HG02938 (cell line): ENCODE results near the gene OXTR.

Experiments
- ATAC-seq: cut with Tn5 transposase; IDR thresholded peaks from one replicate; pipeline ENCODE4 v1.9.1; 2021; ENCODE audit warnings: mild to moderate bottlenecking, moderate library complexity; ENCODE audit not compliant: unreplicated experiment

OXTR gene

DNA sequence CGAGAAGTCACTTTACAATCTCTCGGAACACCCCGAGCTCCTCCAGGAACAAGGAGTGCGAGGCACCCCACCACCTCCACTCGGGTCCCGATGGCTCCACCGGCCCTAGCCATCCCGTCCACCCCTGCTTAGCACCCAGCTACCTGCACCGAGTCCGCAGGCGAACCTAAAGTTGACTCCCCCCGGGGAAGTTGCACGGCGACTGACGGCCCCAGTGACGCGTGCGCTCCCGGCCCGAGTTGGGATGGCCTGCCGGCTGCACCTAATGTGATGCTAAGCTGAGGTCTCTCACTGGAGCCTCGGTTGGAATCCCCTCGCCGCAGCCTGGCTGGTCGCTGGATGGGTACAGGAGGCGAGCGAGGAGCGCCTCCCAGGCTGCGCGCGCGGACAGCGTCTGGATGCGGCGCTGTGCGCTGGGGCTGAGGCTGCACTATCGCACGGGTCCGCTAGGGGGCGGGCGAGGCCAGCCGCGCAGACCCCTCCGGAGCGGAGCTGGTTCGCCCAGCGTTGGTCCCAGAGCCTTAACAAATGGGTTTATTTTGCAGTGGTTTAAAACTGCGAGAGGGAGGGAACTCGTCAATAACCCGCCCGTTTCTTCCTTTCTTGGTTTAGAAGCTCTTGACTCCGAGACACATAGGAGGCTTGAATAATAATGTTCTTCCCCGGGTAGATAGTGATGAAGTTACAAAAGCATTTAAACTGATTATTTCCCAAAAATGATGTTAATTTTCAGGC lies at the start of gene OXTR:
TSS of gene OXTR (minus strand) at position 526 of the 735 bp plus-strand sequence. CDS start 1,426 bp downstream, outside the sequence.
- peak; percentile 57 for ATAC-seq

DNA sequence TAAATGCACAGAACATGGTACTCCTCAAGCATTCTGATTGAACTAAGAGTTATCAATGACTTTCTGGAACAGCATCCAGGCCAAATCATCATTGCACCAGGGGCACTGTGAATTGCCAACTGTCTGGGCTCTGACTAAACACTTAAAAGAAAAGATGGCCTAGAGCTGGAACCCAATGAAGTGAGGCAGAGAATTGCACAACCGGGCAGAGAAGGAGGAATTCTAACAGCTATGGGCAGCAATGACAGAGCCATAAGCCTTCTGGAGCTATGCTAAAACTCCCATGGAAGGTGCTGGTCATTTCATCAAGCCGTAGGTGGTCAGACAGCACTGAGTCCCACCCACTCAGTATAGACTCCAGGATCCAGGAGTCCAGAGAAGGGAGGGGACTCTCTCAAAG lies 48.1 kb upstream of the OXTR start:
- ATAC-seq, result no peak

DNA sequence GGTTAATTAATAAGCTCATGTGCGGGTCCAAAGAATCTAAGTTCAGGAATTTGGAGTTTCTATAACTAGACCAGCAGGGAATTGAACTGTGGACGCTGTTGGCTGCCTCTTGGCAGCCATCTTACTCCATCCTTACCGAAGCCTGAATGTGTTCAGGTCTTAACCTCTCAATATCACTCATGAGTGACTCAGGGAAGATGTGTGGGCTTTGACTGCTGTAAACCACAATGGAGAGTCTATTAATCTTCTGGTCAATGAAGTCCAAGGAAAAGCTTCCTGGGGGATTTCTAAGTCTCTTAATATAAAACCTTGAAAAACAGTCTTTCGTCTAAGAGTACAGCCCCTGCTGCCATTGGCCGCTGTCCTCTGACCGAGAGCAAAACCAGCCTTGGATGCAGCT lies 46.7 kb upstream of the OXTR start:
- ATAC-seq, result no peak

DNA sequence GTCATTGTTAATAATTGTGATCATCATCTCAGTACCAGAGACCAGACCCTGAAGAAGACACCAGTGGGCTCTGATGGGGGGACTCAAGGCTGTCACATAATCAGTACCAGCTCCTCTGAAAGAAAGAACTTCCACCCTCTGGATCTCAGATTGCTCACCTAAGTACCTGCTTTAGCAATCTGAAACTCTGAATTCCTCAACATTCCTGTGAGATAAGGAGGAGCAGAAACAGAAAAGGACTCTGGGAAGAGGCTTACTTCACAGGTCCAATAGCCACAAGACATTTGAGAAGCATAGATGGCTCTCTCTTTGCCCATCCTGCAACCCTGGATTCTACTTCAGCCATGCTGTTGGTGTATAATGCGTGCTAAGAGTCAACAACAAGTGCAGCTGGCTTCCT lies 44.0 kb upstream of the OXTR start:
- no peak for ATAC-seq

DNA sequence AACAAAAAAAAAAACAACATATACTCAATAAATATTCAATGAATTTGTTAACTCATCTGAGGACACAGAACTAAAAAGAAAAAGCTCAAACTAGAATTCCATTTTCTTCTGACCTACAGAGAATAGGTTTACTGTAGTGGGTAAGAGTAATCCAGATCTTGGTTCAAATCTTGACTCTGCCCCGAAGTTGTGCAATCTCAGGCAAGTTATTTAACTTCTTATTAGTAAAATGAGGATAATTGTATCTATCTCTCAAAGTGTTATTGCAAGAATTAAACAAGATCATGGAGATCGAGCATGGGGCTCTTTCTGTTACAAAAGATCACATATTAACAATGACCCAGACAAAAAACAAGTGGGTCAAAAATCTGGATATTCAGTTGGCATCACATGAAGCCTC lies 41.1 kb upstream of the OXTR start:
- no peak for ATAC-seq

DNA sequence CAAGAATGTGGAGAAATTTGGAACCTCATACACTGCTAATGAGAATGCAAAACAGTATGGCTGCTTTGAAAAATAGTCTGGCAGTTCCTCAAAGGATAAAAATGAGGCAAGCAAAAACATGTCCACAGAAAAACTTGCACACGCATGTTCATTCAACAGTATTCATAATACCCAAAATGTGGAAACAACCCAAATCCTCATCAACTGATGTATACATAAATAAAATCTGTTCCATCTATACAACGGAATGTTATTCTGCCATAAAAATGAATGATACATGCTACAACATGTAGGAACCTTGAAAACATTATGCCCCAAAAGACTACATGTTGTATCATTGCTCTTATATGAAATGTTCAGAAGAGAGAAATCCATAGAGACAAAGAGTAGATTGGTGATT lies 36.4 kb upstream of the OXTR start:
- ATAC-seq, result no peak

DNA sequence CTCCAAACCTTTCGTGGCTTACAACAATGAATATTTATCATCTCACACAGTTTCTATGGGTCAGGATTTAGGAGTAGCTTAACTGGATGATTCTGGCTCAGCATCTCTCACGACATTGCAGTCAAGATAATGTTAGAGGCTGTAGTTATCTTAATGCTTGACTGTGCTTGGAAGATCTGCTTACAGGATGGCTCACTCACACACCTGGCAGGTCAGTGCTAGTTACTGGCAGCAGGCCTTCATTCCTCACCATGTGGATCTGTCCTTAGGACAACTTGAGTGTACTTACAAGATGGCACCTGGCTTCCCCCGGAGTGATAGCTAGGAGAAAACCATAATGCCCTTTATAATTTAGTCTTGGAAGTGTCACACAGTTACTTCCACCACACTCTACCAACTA lies 32.8 kb upstream of the OXTR start:
- ATAC-seq, result no peak

DNA sequence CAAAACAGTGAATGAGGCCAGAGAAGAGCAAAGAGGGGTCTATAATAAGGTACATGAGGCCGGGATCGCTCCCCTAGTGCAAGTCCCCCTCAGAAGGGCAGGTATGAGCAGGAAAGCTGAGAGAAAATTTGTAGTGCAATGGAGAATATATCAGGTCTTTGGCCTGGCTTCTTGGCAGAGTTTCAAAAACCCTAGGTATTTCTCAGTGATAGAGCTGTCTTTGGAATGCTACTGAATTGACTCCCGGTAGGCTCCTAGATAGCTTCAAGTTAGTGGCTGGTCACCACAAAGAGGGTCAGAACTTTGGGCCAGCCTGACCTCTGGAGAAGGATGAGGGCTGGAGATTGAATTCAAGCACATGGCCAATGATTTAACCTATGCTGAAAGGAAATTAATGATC lies 30.6 kb upstream of the OXTR start:
- ATAC-seq, result no peak

DNA sequence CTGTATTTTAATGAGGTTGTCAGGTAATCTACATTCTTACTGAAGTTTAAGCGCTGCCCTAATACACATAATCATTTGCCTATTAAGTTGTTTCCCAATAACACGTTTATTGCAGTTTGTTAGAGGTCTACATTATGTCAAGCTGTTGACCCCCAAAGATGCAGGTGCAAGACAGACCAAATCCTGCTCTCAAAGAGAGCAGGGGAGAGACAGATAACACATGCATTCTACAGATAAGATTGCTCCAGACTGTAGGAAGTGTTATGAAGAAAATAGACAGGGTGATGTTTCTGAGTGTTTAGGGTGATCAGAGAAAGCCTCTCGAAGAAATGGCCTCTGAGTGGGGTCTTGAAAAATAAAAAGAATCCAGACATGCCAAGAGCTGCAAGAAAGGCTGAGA lies 24.8 kb upstream of the OXTR start:
- no peak for ATAC-seq

DNA sequence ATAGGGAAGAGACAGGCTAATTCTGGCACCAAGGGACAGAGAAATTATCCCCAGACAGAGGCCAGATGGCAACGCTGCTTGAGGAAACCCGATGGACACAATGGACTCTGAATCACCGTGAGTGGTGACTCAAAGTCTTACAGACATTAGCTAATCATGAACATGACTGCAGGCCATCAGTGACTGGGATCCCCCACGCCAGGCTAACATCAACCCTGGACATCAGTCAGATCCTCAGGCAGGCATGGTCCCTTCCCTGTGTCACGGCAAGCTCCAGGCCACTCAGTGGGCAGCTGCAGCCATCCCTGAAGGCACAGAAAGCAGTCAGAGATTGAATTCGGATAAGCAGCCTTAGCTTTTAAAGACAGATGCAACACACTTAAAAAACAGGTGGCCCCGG lies 23.8 kb upstream of the OXTR start:
- ATAC-seq, result no peak

DNA sequence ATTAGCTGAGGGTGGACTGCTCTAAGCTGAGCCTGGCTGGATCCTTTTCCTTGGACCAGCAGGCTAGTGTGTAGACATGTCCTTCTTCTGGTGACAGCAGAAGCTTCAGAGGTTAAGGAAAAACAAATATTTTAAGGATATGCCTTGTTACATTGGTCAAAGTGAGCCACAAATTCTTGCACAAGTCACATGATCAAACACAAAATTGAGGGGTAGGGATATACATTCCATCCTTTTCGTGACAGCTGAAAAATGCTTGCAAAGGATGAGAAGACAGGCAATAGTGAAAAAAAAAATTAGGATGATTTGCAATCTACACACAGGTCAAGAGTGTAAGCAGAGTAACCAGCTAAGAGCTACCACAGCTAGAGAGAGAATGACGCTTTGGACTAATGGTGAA lies 21.1 kb upstream of the OXTR start:
- ATAC-seq, result no peak

DNA sequence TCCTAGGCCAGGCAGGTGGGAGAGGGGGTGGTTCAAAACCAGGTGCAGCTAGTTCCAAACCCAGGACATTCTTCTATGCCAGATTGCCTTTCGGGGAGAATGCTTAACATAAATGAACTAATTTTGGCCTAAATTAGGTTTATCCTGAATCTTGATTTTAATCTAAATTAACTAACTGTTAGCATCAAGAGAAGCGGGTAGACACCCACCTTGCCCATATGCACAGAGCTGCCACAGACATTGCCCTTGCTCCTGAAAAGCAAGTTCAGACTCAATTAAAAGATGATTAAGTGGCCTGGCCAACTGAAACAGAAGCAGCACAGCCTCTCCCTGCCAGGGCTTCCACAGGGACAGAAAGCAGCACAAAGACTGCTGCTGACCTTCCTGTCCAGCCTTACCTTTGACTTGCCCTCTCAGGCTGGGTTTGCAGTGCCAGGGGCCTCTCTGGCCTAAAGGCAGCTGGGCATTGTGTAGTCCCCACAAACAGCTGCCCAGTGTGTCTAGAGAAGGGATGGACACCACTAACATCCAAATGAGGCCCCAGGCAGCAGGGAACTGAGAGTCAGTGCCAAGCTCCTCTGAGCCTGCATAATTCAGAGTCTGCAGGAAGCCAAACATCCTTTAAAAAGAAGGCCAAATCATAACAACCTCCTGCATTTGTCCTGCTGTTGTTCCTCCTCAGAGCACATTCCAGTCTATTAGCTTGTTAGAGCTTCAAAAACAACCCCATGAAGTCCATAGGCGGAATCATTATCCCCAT lies 15.4 kb upstream of the OXTR start:
- no peak for ATAC-seq

DNA sequence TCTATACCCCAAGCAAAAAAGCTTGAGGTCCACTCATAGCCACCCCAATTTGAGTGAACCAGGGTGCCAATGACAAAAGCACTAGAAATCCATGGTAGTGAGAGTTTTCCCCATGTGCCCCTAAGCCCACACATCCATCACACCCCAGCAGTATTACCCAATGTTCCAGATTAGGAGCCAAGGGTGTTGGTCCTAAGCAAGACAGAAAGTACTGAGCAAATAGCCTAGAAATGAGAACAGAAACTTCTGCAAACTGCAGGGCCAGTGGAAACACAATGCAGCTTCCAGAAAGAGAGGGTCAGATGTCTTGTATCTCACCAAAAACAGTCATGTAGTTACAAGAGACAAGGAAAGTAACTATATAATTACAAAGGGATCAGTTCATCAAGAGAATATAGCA lies 10.9 kb upstream of the OXTR start:
- ATAC-seq, result no peak

DNA sequence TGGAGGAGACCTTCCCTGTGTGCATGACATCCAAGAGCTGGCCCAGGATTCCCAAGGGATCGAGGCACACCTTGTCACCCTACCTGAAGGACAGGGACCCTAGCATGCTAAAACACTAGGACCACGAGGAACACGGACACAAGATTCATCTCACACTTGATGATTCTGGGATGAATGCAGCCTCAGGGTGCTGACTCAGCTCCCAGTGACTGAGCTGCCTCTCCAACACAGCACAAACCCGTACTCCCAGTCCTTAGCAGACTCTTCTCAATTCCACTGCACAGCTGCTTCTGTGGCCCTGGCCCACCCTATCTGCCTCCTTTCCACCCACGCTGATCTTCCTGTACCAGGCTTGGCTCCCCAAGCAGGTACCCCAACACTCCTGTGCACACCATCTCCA lies 9.1 kb upstream of the OXTR start:
- ATAC-seq, result no peak

DNA sequence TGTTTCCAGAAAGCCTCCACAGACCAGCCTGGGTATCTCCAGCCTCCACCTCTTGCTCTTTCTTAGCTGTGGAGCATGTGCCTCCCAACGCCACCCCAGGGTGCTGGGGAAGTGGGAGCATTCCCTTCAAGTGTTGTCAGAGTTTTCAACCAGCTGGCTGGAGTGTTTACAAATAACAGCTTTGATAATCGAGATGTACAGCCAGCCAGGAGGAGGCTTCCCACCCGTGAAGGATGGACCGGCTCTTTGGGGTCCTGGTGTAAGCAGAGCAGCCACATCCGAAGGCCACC lies 8.5 kb upstream of the OXTR start:
- ATAC-seq, result no peak

DNA sequence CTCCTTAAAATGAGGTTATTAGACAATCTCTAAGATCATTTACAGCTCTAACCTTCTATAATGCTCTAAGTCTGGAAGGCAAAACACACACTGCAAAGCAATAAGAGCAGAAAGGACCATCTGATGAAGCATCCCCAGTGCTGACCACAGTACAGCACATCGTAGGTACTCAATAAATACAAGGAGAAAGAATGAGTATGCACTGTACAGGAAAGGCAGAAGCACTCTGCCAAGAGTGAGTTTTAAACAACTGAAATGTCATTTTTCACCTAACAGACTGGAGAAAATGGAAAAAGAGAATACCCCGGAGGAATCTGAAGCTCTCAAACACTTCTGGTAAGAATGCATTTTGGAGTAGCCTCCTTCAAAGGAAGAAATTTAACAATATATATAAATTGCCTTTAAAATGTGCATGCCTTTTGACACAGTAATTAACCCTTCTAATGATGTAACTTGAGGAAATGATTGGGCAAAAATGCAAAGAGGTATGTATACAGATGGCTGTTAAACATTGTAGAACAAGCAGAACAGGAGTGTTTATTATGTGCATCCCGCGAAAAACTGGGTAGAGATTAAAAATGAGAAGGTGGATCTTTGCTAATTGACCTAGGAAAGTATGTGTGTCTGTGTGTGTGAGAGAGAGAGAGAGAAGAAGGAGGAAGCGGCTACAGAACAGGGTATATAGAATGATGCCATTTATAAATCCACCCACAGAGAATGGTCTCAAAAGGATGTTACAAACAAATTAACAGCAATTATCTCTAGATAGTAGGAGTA lies 8.0 kb upstream of the OXTR start:
- no peak for ATAC-seq

DNA sequence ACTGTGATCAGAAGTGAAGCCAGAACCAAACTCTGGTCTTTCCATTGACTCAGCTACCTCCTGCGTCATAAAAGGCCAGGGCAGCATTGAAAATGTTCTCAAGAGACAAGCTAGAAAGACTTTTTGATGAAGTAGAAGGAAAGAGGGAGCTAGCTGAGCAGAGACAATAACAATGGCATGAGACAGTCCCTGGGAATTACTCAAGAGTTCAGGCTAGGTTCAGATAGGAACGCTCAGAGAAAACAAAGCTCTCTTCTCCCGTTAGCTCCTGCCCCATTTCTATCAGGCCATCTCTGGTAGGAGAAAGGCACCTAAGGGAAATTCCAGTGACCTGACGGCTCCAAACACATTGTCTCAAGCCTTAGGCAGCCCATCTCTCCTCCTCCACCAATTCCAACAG lies 7.0 kb upstream of the OXTR start:
- no peak for ATAC-seq

DNA sequence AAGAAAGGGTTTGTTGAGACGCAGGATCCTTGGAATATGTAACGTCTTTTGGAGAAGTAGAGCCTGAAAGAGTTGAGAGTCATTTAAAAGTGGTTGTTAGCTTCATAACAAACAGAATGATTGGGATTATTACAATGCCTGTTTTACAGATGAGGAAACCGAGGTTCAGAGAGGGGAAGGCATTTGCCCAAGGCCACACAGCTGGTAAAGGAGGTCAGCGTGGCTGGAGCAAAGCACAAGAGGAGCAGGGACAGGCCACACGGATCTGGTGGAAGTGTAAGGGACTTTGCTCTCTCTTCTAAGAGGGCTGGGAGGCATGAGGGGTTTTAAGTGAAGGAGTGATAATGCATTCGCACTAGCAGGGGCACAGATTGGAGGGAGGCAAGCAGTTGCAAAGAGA lies 6.2 kb upstream of the OXTR start:
- no peak for ATAC-seq

DNA sequence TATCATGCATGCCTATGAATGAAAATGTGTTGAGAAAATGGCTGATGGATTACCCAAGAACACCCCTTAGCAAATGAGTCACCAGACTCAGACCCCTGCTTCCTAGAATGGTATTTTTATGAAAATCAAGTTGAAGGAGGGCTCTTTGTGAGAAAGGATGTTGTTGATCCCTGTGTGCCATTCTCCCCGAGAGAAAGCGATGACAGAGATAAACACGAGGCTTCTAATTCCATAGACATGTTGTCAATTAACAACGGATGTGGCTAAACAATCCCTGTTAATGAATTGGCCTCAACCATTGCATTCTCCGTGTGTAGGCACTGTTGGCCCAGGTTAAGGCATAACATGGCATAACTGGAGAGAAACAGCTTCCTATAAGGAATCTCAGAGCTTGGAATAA lies 5.8 kb upstream of the OXTR start:
- ATAC-seq, result no peak

DNA sequence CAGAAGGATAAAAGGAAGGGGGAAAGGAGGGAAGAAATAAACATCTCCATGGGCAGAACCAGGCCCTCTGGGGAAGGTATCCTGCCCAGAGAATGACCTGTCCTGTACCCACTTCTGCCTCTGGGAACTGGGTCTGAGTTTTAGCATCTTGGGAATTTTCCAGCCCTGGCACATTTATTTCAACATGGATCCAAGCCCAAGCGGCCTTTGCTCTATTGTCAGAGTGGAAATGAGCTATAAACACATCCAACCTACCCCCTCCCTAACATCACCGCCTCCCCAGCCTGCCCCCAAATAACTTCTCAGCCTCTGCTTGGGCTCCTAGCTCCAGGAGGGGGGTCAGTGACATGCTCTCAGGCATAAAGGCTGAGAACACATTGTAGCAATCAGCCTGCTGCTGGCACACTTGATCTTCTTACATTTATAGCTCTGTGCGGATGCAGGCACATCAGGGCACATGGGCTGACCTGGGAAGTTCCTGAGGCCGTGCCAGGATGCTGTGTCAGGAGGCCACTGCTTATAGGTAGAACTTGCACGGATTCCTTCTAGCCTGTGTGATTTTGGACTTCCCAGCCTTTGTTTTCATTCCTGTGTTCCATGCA lies 4.6 kb upstream of the OXTR start:
- no peak for ATAC-seq

DNA sequence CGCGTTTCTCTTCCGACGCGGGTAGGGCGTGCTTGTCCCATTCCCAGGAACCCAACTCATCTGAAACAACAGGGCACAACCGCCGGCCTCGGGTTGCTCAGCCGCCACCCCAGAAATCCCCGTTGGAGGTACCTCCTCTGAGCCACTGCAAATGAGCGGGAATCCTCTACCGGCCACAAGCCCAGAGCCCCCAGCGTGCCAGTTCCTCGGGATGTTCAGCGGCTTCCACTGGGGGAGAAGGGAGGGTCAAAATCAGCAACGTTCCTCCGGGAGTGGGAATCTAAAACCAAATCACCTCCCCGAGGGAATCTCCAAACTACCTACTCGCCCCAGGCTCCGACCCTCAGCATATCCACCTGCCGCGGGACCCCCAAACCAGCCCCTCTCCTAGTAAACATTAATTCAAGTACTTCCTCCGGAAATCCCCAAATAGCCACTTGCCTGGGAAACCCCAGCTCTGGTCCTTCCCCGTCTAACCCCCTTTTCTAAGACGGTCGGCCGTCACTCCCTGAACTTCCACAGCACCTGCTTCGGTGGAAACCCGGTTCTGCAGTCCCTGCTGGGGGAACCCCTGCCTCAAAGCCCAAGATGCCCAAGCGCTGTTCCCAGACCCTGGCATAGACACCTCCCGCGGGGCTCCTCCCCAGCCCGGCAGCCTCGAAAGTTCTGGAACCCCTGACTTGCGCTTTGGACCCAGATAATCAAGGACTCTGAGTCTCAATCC lies 887 bp downstream of the OXTR start:
- peak; percentile 23 for ATAC-seq
